CD1c-positive myeloid dendritic cell (primary cell): ENCODE data around the gene RPF1.
"Not testable (repeated sequence)": the region's sequence is repeated elsewhere in the genome, so short reads cannot be mapped to it uniquely, and the experiment has no call there.

Experiments used
- DNase-seq: peaks from one replicate; pipeline ENCODE4 v3.0.0-alpha.2; 2016; ENCODE audit errors: extremely low spot score

RPF1 gene

GRCh38 chr1:84492726-84493125 is 13.7 kb downstream of the RPF1 start:
- DNase-seq, result no peak

GRCh38 chr1:84493747-84494146 is 14.7 kb downstream of the RPF1 start:
- DNase-seq, result no peak

GRCh38 chr1:84496498-84496897 is 17.4 kb downstream of the RPF1 start:
- no peak for DNase-seq

- peak; percentile 18 for DNase-seq
Measured at GRCh38 chr1:84497631-84498275, 18.7 kb downstream of the RPF1 start.

GRCh38 chr1:84502927-84503326 is 23.9 kb downstream of the RPF1 start:
- DNase-seq, result no peak

GRCh38 chr1:84504580-84505492 is 25.8 kb downstream of the RPF1 start:
- DNase-seq, result peak; percentile 50

- no peak for DNase-seq
Measured at GRCh38 chr1:84505493-84506001, 26.5 kb downstream of the RPF1 start.

GRCh38 chr1:84506002-84506728 is 27.1 kb downstream of the RPF1 start, which contains the start of the genes GNG5 and SPATA1:
GNG5 (minus strand) TSS chr1:84506581; CDS start chr1:84506091, 490 bp downstream.
SPATA1 (plus strand) TSS chr1:84506386; CDS start chr1:84516360, 9,974 bp downstream.
- DNase-seq, result peak; percentile 99

GRCh38 chr1:84506729-84507453 is 27.8 kb downstream of the RPF1 start:
- peak; percentile 21 for DNase-seq

- not testable (repeated sequence) for DNase-seq
Measured at GRCh38 chr1:84507887-84508286, 28.8 kb downstream of the RPF1 start.

GRCh38 chr1:84508510-84508909 is 29.4 kb downstream of the RPF1 start:
- DNase-seq, result no peak

GRCh38 chr1:84509029-84509428 is 30.0 kb downstream of the RPF1 start:
- DNase-seq, result no peak

GRCh38 chr1:84510165-84510564 is 31.1 kb downstream of the RPF1 start:
- no peak for DNase-seq

- no peak for DNase-seq
Measured at GRCh38 chr1:84510668-84511067, 31.6 kb downstream of the RPF1 start.

GRCh38 chr1:84524590-84524989 is 45.5 kb downstream of the RPF1 start:
- no peak for DNase-seq

GRCh38 chr1:84525779-84526178 is 46.7 kb downstream of the RPF1 start:
- no peak for DNase-seq

GRCh38 chr1:84538599-84538998 is 59.5 kb downstream of the RPF1 start:
- no peak for DNase-seq

GRCh38 chr1:84539972-84540371 is 60.9 kb downstream of the RPF1 start:
- DNase-seq, result no peak

GRCh38 chr1:84540759-84541158 is 61.7 kb downstream of the RPF1 start:
- DNase-seq, result no peak

- peak; percentile 14 for DNase-seq
Measured at GRCh38 chr1:84541679-84542078, 62.6 kb downstream of the RPF1 start.
